Measurements from ENCODE around the gene IPO11.

The IPO11 gene

DNA sequence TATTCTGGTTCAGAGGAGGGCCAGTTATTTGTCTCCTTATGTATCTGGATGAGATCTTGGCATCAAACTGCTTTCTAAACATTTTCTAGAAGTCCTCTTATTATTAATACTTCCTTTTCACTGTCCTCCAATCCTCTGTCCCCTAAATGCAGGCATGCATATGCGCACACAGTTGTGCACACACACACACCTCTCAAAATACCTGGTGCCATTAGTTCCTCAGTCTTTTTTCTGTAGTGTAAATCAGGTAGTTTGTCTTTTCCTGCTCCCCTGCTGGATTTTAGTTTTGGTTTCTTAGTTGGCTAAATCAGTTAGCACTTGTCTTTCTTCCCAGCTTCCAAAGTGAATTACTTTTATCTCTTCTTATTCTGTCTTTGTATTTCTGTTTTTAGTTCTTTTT is 110.2 kb downstream of the IPO11 start:
- Histone ChIP-seq H3K9ac (no peak overlapping the region), H3K4me2 (no peak overlapping the region), H3K27ac (no peak overlapping the region), H3K36me3 (ENCODE audit: insufficient read depth) (no peaks in the 10 kb centered on the region), H4K20me1 (ENCODE audit: insufficient read depth) (no peaks in the 10 kb centered on the region), H3K27me3 (ENCODE audit: insufficient read depth, low read depth) (no peaks in the 10 kb centered on the region), H3K4me3 (IDR thresholded peaks at IDR 0.05; ENCODE audit: insufficient read depth, low read depth, low read length) (no peak overlapping the region), H3K79me2 (ENCODE audit: insufficient read depth, low read depth) (no peaks in the 10 kb centered on the region), H3K4me1 (ENCODE audit: low read depth, poor library complexity, severe bottlenecking) (peaks cover 19% of the 10 kb centered on the region), H2AFZ (ENCODE audit: low read depth) (no peak overlapping the region)
- TF ChIP-seq, protein P1, sequence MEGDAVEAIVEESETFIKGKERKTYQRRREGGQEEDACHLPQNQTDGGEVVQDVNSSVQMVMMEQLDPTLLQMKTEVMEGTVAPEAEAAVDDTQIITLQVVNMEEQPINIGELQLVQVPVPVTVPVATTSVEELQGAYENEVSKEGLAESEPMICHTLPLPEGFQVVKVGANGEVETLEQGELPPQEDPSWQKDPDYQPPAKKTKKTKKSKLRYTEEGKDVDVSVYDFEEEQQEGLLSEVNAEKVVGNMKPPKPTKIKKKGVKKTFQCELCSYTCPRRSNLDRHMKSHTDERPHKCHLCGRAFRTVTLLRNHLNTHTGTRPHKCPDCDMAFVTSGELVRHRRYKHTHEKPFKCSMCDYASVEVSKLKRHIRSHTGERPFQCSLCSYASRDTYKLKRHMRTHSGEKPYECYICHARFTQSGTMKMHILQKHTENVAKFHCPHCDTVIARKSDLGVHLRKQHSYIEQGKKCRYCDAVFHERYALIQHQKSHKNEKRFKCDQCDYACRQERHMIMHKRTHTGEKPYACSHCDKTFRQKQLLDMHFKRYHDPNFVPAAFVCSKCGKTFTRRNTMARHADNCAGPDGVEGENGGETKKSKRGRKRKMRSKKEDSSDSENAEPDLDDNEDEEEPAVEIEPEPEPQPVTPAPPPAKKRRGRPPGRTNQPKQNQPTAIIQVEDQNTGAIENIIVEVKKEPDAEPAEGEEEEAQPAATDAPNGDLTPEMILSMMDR (conservative IDR thresholded peaks at IDR 0.05; ENCODE audit: low read depth, low read length), result no peak

- no peaks in the 10 kb centered on the region for H3K27me3 ChIP-seq (ENCODE audit: insufficient read depth, low read depth)
- H3K4me2 ChIP-seq, result no peak overlapping the region
- TF ChIP-seq, protein P1 (conservative IDR thresholded peaks at IDR 0.05; ENCODE audit: low read depth, low read length), result no peak
- no peak overlapping the region for H2AFZ ChIP-seq (ENCODE audit: low read depth)
- no peak overlapping the region for H3K4me3 ChIP-seq (IDR thresholded peaks at IDR 0.05; ENCODE audit: insufficient read depth, low read depth, low read length)
- H3K36me3 ChIP-seq (ENCODE audit: insufficient read depth), result peaks cover 15% of the 10 kb centered on the region
- H3K79me2 ChIP-seq (ENCODE audit: insufficient read depth, low read depth), result no peaks in the 10 kb centered on the region
- H3K4me1 ChIP-seq (ENCODE audit: low read depth, poor library complexity, severe bottlenecking), result no peaks in the 10 kb centered on the region
- H3K27ac ChIP-seq, result no peak overlapping the region
- H3K9ac ChIP-seq, result no peak overlapping the region
- H4K20me1 ChIP-seq (ENCODE audit: insufficient read depth), result no peaks in the 10 kb centered on the region
These were observed 121.0 kb downstream of the IPO11 start for GRCh38 chr5:62533597-62533996.

DNA sequence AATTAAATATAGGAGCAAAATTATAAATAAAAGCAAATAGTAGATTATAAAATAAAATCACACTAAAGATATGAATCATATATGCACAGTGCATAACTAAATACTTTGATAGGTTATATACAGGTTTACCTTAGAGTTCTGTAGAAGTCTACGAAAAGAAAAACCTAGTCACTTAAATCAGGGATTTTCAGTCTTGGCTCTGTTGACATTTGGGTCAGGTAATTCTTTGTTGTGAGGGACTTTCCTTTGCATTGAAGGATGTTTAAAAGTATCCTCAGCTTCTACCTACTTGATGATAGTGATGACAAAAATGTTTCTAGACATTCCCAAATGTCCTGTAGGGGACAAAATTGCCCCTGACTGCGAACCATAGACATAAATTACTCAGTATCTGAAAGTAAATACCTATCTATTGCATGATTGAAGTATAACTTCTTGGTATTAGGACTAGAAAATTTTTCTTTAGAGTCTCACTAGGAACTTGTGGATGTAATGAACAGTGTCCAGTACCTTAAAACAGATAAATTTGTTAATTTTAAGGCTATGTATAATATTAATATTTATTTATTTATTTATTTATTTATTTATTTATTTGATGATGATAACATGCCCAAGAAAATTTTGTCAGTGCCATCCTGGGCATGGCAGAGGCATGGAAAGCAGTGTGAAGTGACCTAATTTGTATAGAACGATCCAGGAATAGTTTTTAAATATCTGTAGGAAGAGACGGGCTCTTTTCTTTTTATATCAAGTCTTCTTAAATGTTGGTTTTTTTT is 122.1 kb downstream of the IPO11 start:
- no peak overlapping the region for H3K27ac ChIP-seq
- TF ChIP-seq, protein P1 (conservative IDR thresholded peaks at IDR 0.05; ENCODE audit: low read depth, low read length), result no peak
- no peak overlapping the region for H3K4me2 ChIP-seq
- H2AFZ ChIP-seq (ENCODE audit: low read depth), result no peak overlapping the region
- H3K79me2 ChIP-seq (ENCODE audit: insufficient read depth, low read depth), result no peaks in the 10 kb centered on the region
- H3K9ac ChIP-seq, result no peak overlapping the region
- H4K20me1 ChIP-seq (ENCODE audit: insufficient read depth), result no peaks in the 10 kb centered on the region
- no peaks in the 10 kb centered on the region for H3K4me1 ChIP-seq (ENCODE audit: low read depth, poor library complexity, severe bottlenecking)
- H3K27me3 ChIP-seq (ENCODE audit: insufficient read depth, low read depth), result no peaks in the 10 kb centered on the region
- peaks cover 15% of the 10 kb centered on the region for H3K36me3 ChIP-seq (ENCODE audit: insufficient read depth)
- no peak overlapping the region for H3K4me3 ChIP-seq (IDR thresholded peaks at IDR 0.05; ENCODE audit: insufficient read depth, low read depth, low read length)

GRCh38 chr5:62536232-62536631 is 123.7 kb downstream of the IPO11 start:
- no peak overlapping the region for H2AFZ ChIP-seq (ENCODE audit: low read depth)

More at GRCh38 chr5:62536232-62536631, 123.7 kb downstream of the IPO11 start:
- Histone ChIP-seq H3K4me3 (IDR thresholded peaks at IDR 0.05; ENCODE audit: insufficient read depth, low read depth, low read length) (no peak overlapping the region), H3K27ac (no peak overlapping the region), H3K4me2 (no peak overlapping the region), H3K27me3 (ENCODE audit: insufficient read depth, low read depth) (no peaks in the 10 kb centered on the region), H3K9ac (no peak overlapping the region), H3K36me3 (ENCODE audit: insufficient read depth) (peaks cover 10% of the 10 kb centered on the region), H3K79me2 (ENCODE audit: insufficient read depth, low read depth) (no peaks in the 10 kb centered on the region), H4K20me1 (ENCODE audit: insufficient read depth) (no peaks in the 10 kb centered on the region), H3K4me1 (ENCODE audit: low read depth, poor library complexity, severe bottlenecking) (no peaks in the 10 kb centered on the region)
- TF ChIP-seq, protein P1 (conservative IDR thresholded peaks at IDR 0.05; ENCODE audit: low read depth, low read length), result no peak
